ENCODE measurements around the gene FAM111A.

GRCh38 chr11:59115553-59115952 lies 27.1 kb upstream of the FAM111A start:
- TF ChIP-seq, protein P1, sequence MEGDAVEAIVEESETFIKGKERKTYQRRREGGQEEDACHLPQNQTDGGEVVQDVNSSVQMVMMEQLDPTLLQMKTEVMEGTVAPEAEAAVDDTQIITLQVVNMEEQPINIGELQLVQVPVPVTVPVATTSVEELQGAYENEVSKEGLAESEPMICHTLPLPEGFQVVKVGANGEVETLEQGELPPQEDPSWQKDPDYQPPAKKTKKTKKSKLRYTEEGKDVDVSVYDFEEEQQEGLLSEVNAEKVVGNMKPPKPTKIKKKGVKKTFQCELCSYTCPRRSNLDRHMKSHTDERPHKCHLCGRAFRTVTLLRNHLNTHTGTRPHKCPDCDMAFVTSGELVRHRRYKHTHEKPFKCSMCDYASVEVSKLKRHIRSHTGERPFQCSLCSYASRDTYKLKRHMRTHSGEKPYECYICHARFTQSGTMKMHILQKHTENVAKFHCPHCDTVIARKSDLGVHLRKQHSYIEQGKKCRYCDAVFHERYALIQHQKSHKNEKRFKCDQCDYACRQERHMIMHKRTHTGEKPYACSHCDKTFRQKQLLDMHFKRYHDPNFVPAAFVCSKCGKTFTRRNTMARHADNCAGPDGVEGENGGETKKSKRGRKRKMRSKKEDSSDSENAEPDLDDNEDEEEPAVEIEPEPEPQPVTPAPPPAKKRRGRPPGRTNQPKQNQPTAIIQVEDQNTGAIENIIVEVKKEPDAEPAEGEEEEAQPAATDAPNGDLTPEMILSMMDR (IDR thresholded peaks at IDR 0.05; ENCODE audit: insufficient read depth, low read depth, low read length): no peak
- TF ChIP-seq EZH2 (IDR thresholded peaks at IDR 0.05; ENCODE audit: insufficient read depth, low read length): no peak

Data from astrocyte (in vitro differentiated cells and primary cell).